Tibial artery (tissue), 4 donors: Measurements from ENCODE around the gene ARRDC4.

ENCODE experiments used
- DNase-seq, 2 donors: peaks; one replicate each; pipeline ENCODE4 v3.0.0-alpha.2; 2019
- H3K27ac ChIP-seq, 2 donors: fragments of 200-600 bp; sonication (generic) in 1 of 2; 1 replicate in 1 of 2; 2 replicates in 1 of 2; pipeline ENCODE4 v1.5.1; 2018 to 2019; ENCODE audit warnings: mild to moderate bottlenecking in 1 of 2
- H3K27me3 ChIP-seq, 2 donors: fragments of 200-600 bp; sonication (generic) in 1 of 2; one replicate each; pipeline versions ENCODE4 v1.5.1 to v1.6.0; 2016 to 2019
- H3K36me3 ChIP-seq, 3 donors: fragments of 200-600 bp; sonication (generic) in 2 of 3; one replicate each; pipeline ENCODE4 v1.5.1; 2016 to 2019; ENCODE audit warnings: mild to moderate bottlenecking in 2 of 3
- H3K4me1 ChIP-seq, 4 donors: fragments of 200-600 bp; sonication (generic) in 2 of 4; 1 replicate in 3 of 4; 2 replicates in 1 of 4; pipeline ENCODE4 v1.5.1; 2016 to 2019
- H3K4me3 ChIP-seq, 2 donors: fragments of 200-600 bp; sonication (generic) in 1 of 2; 1 replicate in 1 of 2; 2 replicates in 1 of 2; pipeline ENCODE4 v1.5.1; 2018 to 2019; ENCODE audit warnings: mild to moderate bottlenecking in 2 of 2
- H3K9me3 ChIP-seq, 3 donors: fragments of 200-600 bp; sonication (generic) in 1 of 3; one replicate each; pipeline ENCODE4 v1.5.1; 2016 to 2019
- intact Hi-C: fragments of 100-400 bp; cut with DNase I; formaldehyde crosslinking; loops from one replicate; pipeline ENCODE4 v1.15.0; 2023; ENCODE audit warnings: low total_unique reads
- TF ChIP-seq, protein P1 (sequence below), 2 experiments: fragments of 200-600 bp in 1 of 2; fragments of 450-650 bp in 1 of 2; IDR thresholded peaks; one replicate each; pipeline ENCODE4 v1.5.1; 2017 to 2019; ENCODE audit warnings: antibody characterized with exemption in 2 of 2, mild to moderate bottlenecking in 1 of 2, moderate library complexity in 1 of 2

ARRDC4 gene

DNA sequence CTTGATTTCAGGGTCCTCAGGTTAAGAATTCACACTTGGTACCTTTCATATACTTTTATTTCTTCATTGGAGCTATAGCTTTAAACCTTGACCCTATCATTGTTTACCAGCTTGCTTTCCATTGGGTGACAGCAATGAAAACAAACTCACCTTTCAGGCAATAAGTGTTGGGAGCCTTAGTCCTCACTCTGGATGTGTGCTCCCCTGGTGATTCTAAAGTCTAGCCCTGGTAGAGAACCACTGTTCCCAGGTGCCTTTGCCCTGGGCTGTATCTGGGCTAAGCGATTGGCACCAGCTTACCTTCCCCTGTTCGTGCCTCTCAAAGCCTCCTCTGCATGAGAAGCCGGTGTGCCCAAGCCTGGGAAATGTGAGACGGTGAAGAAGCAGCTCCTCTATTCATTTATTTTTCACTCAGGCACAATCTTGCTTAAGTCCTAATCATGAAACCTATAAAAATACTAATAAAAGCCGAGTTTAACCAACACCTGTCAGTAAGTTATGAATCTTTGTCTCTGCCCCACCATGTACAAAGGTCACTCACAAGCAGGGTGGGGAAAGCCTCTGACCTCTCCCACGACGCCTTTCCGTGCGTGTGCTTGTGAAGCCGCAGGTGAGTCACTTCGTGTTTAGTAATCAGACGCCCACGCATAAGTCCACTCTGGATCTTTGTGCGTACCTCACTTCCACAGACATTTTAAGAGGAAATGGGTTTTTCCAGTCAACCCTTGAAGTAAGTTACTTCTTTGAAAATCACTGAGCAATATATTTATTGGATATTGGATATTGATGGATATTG, 12.8 kb upstream of the ARRDC4 start:
- no peak for DNase-seq
- Histone ChIP-seq H3K4me1 (peaks cover 0 to 5% (median 0%) of the 10 kb centered on the region in 4 donors), H3K27me3 (no peaks in the 10 kb centered on the region), H3K9me3 (no peaks in the 10 kb centered on the region), H3K27ac (no peak overlapping the region), H3K4me3 (no peak overlapping the region), H3K36me3 (no peaks in the 10 kb centered on the region)
- TF ChIP-seq, protein P1, sequence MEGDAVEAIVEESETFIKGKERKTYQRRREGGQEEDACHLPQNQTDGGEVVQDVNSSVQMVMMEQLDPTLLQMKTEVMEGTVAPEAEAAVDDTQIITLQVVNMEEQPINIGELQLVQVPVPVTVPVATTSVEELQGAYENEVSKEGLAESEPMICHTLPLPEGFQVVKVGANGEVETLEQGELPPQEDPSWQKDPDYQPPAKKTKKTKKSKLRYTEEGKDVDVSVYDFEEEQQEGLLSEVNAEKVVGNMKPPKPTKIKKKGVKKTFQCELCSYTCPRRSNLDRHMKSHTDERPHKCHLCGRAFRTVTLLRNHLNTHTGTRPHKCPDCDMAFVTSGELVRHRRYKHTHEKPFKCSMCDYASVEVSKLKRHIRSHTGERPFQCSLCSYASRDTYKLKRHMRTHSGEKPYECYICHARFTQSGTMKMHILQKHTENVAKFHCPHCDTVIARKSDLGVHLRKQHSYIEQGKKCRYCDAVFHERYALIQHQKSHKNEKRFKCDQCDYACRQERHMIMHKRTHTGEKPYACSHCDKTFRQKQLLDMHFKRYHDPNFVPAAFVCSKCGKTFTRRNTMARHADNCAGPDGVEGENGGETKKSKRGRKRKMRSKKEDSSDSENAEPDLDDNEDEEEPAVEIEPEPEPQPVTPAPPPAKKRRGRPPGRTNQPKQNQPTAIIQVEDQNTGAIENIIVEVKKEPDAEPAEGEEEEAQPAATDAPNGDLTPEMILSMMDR (IDR thresholded peaks at IDR 0.05): no peak
- intact Hi-C loops: no loop called here

DNA sequence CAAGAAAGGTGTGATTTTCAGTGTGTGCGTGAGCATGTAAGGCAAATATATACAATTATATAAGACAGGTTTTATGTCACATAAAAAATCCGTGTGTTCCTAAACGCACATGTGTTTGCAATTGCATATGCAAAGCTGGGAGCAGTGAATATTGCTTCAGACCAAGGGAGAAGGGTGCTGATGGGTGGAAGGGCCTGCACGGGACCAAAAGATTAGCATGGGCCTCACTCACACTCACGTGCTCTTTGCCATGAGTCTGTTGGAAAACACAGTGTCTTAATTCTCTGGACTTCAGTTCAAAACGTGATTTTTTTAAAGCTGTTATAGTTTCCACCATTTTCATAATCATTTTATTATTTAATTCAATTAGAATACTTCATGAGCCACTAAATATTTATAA, 7.2 kb upstream of the ARRDC4 start:
- Histone ChIP-seq H3K4me3 (no peak overlapping the region), H3K27ac (no peak overlapping the region), H3K27me3 (no peaks in the 10 kb centered on the region), H3K36me3 (no peaks in the 10 kb centered on the region), H3K4me1 (no peaks in the 10 kb centered on the region), H3K9me3 (no peaks in the 10 kb centered on the region)
- intact Hi-C loops: no loop called here
- DNase-seq: no peak
- TF ChIP-seq, protein P1 (IDR thresholded peaks at IDR 0.05): no peak

DNA sequence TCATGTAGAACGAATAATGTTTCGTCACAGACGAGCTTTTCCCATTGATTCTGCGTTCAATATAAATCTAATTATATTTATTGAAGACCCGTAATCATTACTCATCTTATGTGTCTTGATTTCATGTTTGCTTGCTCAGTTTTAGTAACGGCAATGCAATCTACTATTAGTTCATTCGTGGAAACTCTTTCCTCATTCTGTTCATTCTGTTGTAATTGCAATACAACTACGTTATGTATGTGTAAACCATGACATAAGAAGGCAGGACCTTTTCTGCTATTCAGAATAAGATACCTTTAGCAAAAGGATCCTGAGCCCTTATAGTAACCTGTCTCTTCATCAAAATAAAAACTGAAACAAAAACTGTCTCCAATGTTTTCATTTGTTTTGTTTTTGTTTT, 6.8 kb upstream of the ARRDC4 start:
- Histone ChIP-seq H3K4me1 (no peaks in the 10 kb centered on the region), H3K27ac (no peak overlapping the region), H3K27me3 (no peaks in the 10 kb centered on the region), H3K36me3 (no peaks in the 10 kb centered on the region), H3K4me3 (no peak overlapping the region), H3K9me3 (no peaks in the 10 kb centered on the region)
- DNase-seq: no peak
- TF ChIP-seq, protein P1 (IDR thresholded peaks at IDR 0.05): no peak
- intact Hi-C loops: no loop called here

DNA sequence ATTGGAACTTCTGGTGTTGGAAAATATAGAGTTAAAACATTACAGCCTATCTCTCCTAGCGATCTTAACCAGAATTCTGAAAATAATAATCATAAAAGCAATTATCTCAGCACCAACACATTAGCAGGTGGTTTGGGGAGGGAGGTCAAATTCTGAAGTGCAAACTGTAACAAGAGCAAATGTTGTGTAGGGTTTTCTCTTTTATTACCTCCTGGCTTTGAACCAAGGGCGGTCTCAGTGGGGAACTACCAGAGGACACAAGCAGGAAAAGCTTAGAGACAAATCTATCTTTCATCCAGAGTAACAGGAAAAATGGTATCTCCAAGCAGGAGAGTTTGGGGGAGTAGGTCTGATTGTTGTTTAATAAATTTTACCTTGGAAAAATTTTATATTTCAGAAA, 5.5 kb upstream of the ARRDC4 start:
- Histone ChIP-seq H3K4me3 (no peak overlapping the region), H3K36me3 (no peaks in the 10 kb centered on the region), H3K27me3 (no peaks in the 10 kb centered on the region), H3K9me3 (no peaks in the 10 kb centered on the region), H3K27ac (no peak overlapping the region), H3K4me1 (peaks cover 0 to 4% (median 0%) of the 10 kb centered on the region in 4 donors)
- intact Hi-C loops: no loop called here
- TF ChIP-seq, protein P1 (IDR thresholded peaks at IDR 0.05): no peak
- no peak for DNase-seq

DNA sequence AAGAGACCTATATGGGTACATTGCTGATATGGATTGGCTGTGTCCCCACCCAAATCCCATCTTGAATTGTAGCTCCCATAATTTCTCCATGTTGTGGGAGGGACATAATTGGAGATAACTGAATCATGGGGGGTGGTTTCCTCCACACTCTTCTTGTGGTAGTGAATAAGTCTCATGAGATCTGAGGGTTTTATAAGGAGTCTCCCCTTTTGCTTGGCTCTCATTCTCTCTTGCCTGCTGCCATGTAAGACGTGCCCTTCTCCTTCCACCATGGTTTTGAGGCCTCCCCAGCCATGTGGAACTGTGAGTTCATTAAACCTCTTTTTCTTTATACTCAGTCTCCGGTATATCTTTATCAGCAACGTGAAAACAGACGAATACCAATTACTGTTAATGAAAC, 5.0 kb upstream of the ARRDC4 start:
- Histone ChIP-seq H3K27ac (no peak overlapping the region), H3K4me3 (no peak overlapping the region), H3K9me3 (no peaks in the 10 kb centered on the region), H3K36me3 (no peaks in the 10 kb centered on the region), H3K27me3 (no peaks in the 10 kb centered on the region), H3K4me1 (peaks cover 0 to 4% (median 0%) of the 10 kb centered on the region in 4 donors)
- TF ChIP-seq, protein P1 (IDR thresholded peaks at IDR 0.05): no peak
- no peak for DNase-seq
- intact Hi-C loops: no loop called here
